GM18870 (cell line): ENCODE data around the gene SACM1L.
"Not testable (repeated sequence)": the region's sequence is repeated elsewhere in the genome, so short reads cannot be mapped to it uniquely, and the experiment has no call there.

Experiments used
- ATAC-seq: cut with Tn5 transposase; IDR thresholded peaks from one replicate; pipeline ENCODE4 v1.9.1; 2021; ENCODE audit warnings: moderate library complexity; ENCODE audit not compliant: unreplicated experiment

SACM1L gene

DNA sequence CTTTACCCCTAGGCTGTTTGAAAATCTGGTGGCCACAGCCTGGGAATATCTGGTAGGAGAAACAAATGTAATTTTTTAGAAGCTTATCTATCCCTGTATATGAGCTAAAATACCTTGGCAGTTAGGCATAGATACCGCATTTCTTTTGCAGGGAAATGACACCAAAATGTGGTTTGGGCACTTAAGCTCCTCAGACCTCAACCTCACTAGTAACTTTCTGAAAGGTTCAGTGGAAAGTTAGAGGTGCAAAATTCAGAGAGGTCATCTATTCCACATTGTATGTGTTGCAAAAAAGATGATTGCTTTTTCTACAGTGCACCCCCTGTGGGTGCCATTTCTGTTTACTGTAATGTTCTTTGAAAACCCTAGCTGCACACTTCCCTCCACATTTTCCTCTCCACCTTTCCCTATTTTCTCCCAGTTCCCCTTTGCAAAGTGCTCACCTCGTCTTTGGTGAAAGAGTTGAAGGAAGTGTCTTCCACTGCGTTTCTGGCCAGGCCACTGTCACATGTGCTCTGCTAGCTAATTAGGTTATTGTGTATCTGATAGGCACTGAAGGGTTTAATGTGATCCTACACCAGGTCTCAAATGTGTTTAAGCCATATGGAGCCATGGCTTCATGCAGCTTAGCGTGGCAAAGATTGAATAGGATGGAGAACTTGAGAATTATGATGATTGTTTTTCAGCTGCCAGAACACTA, 1.3 kb downstream of the SACM1L start:
- no peak for ATAC-seq

- ATAC-seq, result no peak
Measured at GRCh38 chr3:45691842-45692241, 2.6 kb downstream of the SACM1L start.

DNA sequence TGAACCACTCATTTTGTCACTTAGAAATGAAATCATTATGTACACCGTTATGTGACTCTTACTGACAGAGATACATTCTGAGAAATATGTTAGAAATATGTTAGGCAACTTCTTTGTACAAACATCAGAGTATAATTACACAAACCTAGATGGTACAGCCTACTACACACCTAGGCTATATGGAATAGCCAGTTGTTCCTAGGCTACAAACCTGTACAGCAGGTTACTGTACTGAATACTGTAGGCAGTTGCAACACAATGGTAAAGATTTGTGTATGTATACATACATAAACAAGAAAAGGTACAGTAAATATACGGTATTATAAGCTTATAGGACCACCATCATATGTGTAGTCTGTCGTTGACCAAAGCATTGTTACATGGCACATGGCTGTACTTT, 3.7 kb downstream of the SACM1L start:
- ATAC-seq, result no peak

DNA sequence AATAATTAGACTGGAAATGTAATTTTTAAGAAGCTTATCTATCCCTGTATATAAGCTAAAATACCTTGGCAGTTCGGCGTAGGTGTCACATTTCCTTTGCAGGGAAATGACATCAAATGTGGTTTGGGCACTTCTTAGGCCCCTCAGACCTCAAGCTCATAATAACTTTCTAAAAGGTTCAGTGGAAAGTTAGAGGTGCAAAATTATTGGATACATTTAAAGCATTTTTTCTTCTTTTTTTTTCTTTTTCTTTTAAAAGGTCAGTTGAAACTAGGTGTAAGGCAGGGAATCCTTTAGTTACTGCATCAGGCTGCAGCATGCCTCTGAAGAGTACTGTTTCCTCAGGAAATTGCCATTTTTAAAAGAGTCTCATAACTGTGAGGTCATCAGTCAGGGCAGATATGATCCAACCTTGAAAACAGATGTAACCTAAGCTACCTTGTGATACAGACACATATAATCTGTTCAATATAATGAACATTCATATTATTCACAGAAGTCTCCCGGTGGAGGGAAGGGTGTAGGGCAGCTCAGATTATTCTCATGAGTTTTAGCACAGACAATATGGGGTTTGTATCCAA, 4.8 kb downstream of the SACM1L start:
- no peak for ATAC-seq

DNA sequence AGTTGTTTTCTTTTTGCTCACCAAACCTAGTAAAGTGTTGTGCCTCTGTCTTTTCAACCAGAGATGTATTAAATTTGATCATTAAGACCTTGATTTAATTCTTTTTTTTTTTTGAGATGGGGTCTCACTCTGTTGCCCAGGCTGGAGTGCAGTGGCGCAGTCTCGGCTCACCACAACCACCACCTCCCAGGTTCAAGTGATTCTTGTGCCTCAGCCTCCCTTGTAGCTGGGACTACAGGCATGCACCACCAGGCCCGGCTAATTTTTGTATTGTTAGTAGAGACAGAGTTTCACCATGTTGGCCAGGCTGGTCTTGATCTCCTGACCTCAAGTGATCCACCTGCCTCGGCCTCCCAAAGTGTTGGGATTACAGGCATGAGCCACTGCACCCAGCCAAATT, 6.0 kb downstream of the SACM1L start:
- ATAC-seq, result not testable (repeated sequence)

GRCh38 chr3:45700570-45701073, 11.4 kb downstream of the SACM1L start:
- no peak for ATAC-seq

DNA sequence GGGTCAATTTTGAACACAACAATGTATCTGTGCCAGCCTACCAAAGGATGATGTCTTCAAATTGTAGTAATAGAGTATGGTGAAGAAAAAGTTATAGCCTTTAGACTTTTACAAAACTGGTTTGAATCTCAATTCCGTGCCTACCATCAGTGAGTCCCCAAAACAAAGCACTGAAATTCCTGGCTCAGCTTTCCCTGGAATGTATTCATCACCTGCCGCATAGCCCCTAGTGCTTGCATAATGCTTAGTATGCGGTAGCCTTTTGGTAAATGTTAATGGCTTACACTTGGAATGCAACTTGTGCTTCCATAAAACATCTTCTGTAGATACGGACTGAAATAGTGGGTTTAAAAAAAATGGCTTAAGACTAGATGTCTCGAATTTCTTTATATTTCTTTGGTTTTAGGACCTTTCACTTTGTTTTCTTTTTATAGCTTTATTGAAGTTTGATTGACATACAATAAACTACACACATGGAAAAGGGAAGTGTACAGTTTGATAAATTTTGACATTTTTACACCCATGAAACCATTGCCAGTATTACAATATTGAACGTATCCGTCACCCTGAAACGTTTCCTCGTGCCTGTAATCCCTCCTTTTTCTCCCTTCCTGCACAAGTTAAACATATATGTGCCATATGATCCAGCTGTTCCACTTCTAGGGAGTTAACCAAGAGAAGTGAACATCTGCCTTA, 12.1 kb downstream of the SACM1L start:
- no peak for ATAC-seq

GRCh38 chr3:45704301-45704943, 15.2 kb downstream of the SACM1L start:
- no peak for ATAC-seq

DNA sequence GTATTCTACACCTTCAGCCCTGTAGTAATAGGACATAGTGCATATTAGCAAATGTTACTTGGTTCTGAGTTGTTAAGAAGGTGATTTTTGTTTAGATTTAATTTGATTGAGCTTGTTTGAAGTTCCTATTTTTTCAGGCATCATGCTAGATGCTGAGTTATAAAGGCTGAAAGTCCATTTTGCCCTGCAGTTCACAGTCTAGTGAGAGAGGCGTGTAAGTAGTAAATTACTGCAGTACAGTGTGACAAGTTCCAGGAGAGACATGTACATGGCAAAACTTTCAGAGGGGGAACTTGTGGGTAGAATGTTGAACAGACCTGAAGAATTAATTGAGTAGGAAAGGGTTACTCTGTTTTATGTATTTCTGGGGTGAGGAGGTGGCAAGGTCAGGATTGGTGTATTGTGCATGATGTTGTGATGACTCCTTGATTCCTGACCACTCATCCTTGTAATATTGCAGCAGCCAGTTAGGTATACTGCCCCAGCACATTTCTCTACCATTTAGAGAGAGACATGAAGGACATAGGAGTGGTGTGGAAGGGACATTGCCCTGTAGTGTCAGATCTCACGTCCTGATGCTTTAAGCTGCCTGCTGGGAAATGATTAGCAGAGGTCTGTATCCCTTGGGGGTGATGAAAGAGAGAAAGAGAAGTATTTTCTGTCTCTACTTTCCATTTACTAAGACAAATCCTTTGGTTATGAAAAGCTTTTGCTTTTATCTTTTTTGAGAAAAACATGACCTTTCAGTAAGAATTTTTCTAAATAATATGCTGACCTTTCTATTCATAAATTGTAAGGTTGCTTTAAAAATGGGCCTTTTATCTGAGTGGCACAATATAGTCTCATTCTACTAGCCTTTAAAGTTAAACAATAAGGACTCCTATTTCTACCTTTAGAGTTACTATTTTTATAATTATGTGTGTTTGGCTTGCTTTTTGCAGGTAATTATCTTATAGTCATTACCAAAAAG, 16.9 kb downstream of the SACM1L start:
- ATAC-seq, result no peak

DNA sequence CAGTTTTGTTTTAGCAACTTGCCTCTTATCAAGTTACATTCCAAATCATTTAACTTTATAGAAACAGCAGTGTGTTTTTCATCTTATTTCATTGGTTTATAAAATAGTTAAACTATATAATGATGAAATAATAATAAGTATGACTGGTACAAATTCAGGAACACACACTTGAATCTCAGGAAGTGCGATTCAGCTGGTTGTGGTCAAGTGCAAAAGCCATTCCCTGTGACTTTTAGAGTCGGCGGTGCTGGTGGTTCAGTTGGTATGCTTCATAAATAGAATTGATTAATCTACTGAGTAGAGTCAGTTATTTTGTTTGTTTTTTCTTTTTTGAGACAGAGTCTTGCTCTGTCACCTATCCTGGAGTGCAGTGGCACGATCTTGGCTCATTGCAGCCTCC, 22.7 kb downstream of the SACM1L start:
- no peak for ATAC-seq

- ATAC-seq, result no peak
Measured at GRCh38 chr3:45712434-45713110, 23.4 kb downstream of the SACM1L start.

DNA sequence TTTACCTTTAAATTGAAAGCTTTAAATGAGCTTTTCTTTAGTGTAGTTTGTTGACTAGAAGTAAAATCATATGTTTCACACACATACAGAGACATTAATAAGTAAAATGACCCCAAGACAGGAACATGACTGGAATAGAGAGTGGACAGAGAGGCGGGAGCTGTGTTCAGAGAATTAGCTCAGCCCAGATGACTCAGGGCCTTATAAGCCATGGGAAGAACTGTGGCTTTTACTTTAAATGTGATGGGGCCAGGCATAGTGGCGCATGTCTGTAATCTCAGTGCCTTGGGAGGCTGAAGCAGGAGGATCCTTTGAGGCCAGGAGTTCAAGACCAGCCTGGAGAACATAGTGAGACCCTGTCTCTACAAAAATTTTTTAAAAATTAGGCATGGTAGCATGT, 26.7 kb downstream of the SACM1L start:
- no peak for ATAC-seq

DNA sequence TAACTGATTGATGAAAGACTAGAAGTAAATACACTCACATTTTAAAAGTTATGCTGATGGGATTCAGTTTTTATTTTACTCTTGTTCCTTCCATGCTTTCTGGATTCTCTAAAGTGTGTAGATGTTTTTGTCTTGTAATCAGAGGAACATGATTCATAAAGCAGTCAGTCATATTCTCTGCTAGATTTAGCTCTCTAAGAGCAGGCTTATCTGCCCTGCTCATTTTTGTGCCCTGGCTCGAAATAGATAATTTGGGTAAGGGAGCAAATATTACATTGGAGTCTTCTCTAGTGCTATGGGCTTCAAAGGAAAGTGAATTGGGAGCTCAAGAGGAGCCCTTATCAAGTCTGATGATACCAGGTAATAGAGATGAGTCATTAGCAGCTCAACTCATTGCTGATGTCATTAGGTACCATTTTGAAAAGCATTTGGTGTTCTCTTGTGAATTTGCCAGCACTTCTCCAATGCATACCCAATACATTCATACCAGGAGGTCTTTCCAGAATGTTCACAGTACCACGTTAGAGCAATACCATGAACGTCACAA, 27.7 kb downstream of the SACM1L start:
- ATAC-seq, result no peak

- ATAC-seq, result no peak
Measured at GRCh38 chr3:45719655-45720487, 30.7 kb downstream of the SACM1L start.

DNA sequence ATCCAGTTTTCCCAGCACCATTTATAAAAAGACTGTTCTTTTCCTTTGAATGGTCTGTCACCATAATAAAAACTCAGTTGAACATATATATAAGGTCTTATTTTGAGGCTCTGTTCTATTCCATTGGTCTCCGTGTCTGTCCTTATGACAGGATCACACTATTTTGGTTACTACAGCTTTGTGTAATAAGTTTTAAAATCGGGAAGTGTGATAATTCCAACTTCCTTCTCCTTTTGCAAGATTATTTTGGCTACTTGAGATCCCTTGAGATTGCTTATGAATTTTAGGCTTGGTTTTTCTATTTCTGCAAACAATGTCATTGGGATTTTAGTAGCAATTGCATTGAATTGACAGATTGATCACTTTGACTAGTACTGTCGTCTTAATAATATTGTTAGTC, 35.7 kb downstream of the SACM1L start:
- no peak for ATAC-seq

DNA sequence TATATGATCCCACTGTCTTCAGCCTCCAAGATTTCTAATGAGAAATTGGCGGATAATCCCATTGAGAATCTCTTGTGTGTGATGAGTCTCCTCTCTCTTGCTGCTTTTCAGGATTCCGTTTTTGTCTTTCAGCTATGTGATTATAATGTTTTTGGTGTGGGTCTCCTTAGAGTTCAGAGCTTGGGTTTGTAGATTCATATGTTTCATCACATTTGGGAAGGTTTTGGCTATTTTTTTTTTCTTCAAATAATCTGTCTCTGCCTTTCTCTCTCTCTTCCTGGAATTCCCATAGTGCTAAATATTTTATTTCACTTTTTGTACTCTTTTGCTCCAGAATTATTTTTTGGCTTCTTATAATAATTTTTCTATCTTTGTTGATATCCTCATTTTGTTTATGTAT, 40.4 kb downstream of the SACM1L start:
- no peak for ATAC-seq

DNA sequence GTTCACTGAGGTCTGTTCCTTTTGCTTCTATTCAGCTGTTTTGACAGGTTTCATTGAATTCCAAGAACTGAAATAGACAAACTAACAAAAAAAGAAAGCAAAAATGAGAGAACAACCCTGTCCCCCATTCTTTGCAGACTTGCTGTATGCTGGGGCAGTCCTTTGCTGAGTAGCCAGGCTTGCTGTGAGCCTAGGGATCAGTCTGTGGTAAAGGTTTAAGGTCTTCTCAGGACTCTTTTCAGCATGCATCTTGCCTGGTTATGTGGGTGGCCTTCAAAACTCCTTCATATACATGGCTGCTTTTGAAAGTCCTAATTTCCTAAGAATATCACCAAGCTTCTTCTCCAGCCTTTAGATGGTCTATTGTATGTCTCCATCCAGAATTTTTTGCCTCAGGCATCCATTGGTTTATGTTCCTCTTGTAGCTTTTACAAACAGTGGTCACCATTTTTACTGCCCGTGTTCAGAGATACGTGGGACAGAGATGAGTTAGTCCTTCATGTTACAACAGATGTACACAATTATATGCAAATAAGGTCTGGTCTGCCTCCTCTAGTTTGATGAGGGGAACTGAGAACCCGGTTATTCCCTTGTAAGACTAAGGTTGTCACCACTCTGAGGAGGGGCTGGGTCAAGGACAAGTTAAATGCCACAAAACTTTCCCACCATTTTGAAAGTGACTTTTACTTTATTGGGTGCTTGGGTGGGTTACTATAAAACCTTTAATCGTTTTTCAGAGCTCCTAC, 41.4 kb downstream of the SACM1L start:
- ATAC-seq, result no peak

GRCh38 chr3:45736707-45737106, 47.5 kb downstream of the SACM1L start:
- no peak for ATAC-seq
